HAP-1 (cell line): ENCODE measurements around the gene RTL3.
"Not testable (repeated sequence)": the region's sequence is repeated elsewhere in the genome, so short reads cannot be mapped to it uniquely, and the experiment has no call there.

Experiments
- DNase-seq, 2 experiments: peaks; one replicate each; pipeline ENCODE4 v3.0.0-alpha.2; 2016 to 2020; ENCODE audit warnings: low spot score in 2 of 2
- H3K27me3 ChIP-seq: fragments of 250-450 bp; sonication (Bioruptor Pico); 2 replicates; pipeline ENCODE4 v1.5.1; 2020; ENCODE audit warnings: low read depth, mild to moderate bottlenecking, moderate library complexity
- H3K36me3 ChIP-seq: fragments of 250-450 bp; sonication (Bioruptor Pico); replicated peaks from 2 replicates; pipeline ENCODE4 v1.5.1; 2020; ENCODE audit warnings: mild to moderate bottlenecking
- H3K4me1 ChIP-seq: fragments of 250-450 bp; sonication (Bioruptor Pico); 2 replicates; pipeline ENCODE4 v1.5.1; 2020; ENCODE audit warnings: mild to moderate bottlenecking
- H3K4me3 ChIP-seq: fragments of 250-450 bp; sonication (Bioruptor Pico); 2 replicates; pipeline ENCODE4 v1.5.1; 2020; ENCODE audit warnings: mild to moderate bottlenecking, moderate library complexity
- H3K9me3 ChIP-seq: fragments of 250-450 bp; sonication (Bioruptor Pico); 2 replicates; pipeline ENCODE4 v1.5.1; 2020; ENCODE audit warnings: mild to moderate bottlenecking, moderate library complexity
- in situ Hi-C: fragments of 300-500 bp; cut with MboI; formaldehyde crosslinking; loops from 3 replicates; pipeline ENCODE4 v1.14.3; 2020; ENCODE audit warnings: low sequenced_read_pairs, inconsistent platforms, mixed read lengths

Gene RTL3

GRCh38 chrX:78650906-78651437 is 8.2 kb downstream of the RTL3 start:
- Histone ChIP-seq H3K4me1 (no peaks in the 10 kb centered on the region), H3K4me3 (no peak overlapping the region), H3K27me3 (no peaks in the 10 kb centered on the region), H3K9me3 (no peaks in the 10 kb centered on the region), H3K36me3 (no peaks in the 10 kb centered on the region)
- in situ Hi-C loops, result no loop called here
- DNase-seq, result no peak

GRCh38 chrX:78643874-78644273 is 15.3 kb downstream of the RTL3 start:
- Histone ChIP-seq H3K4me1 (no peaks in the 10 kb centered on the region), H3K9me3 (no peaks in the 10 kb centered on the region), H3K4me3 (no peak overlapping the region), H3K27me3 (no peaks in the 10 kb centered on the region), H3K36me3 (no peaks in the 10 kb centered on the region)
- no peak for DNase-seq
- in situ Hi-C loops, result no loop called here

- no peaks in the 10 kb centered on the region for H3K9me3 ChIP-seq
- in situ Hi-C loops, result no loop called here
Observed at GRCh38 chrX:78643096-78643495, 16.0 kb downstream of the RTL3 start.

GRCh38 chrX:78636096-78636495 is 23.0 kb downstream of the RTL3 start:
- H3K36me3 ChIP-seq, H3K4me1 ChIP-seq, DNase-seq, H3K27me3 ChIP-seq, H3K4me3 ChIP-seq, H3K9me3 ChIP-seq, in situ Hi-C loops: not testable (repeated sequence)

More at GRCh38 chrX:78643096-78643495, 16.0 kb downstream of the RTL3 start:
- Histone ChIP-seq H3K36me3 (no peaks in the 10 kb centered on the region), H3K27me3 (no peaks in the 10 kb centered on the region), H3K4me1 (no peaks in the 10 kb centered on the region), H3K4me3 (no peak overlapping the region)
- no peak for DNase-seq

- Histone ChIP-seq H3K9me3 (no peaks in the 10 kb centered on the region; the same call in 1 of the 2 replicates), H3K36me3 (no peaks in the 10 kb centered on the region), H3K27me3 (no peaks in the 10 kb centered on the region), H3K4me1 (no peaks in the 10 kb centered on the region), H3K4me3 (no peak overlapping the region)
- DNase-seq, result no peak
- in situ Hi-C loops, result no loop called here
Observed at GRCh38 chrX:78624962-78625909, 33.9 kb downstream of the RTL3 start.

- no peaks in the 10 kb centered on the region for H3K36me3 ChIP-seq
Observed at GRCh38 chrX:78624426-78624825, 34.7 kb downstream of the RTL3 start.

GRCh38 chrX:78622831-78623230 is 36.3 kb downstream of the RTL3 start:
- no peak for DNase-seq
- H3K9me3 ChIP-seq, result no peaks in the 10 kb centered on the region; the same call in 1 of the 2 replicates
- in situ Hi-C loops, result no loop called here
- no peaks in the 10 kb centered on the region for H3K27me3 ChIP-seq
- H3K36me3 ChIP-seq, result no peaks in the 10 kb centered on the region
- no peaks in the 10 kb centered on the region for H3K4me1 ChIP-seq
- H3K4me3 ChIP-seq, result no peak overlapping the region

More at GRCh38 chrX:78624426-78624825, 34.7 kb downstream of the RTL3 start:
- in situ Hi-C loops, result no loop called here
- Histone ChIP-seq H3K9me3 (no peaks in the 10 kb centered on the region; the same call in 1 of the 2 replicates), H3K4me1 (no peaks in the 10 kb centered on the region), H3K4me3 (no peak overlapping the region), H3K27me3 (no peaks in the 10 kb centered on the region)
- DNase-seq, result no peak

GRCh38 chrX:78619834-78620233 is 39.3 kb downstream of the RTL3 start:
- no peak for DNase-seq
- H3K4me1 ChIP-seq, result no peaks in the 10 kb centered on the region
- no peaks in the 10 kb centered on the region; the same call in 1 of the 2 replicates for H3K9me3 ChIP-seq
- in situ Hi-C loops, result no loop called here
- no peaks in the 10 kb centered on the region for H3K27me3 ChIP-seq
- no peaks in the 10 kb centered on the region for H3K36me3 ChIP-seq
- H3K4me3 ChIP-seq, result no peak overlapping the region

- Histone ChIP-seq H3K9me3 (no peaks in the 10 kb centered on the region; the same call in 1 of the 2 replicates), H3K36me3 (no peaks in the 10 kb centered on the region), H3K27me3 (no peaks in the 10 kb centered on the region), H3K4me1 (no peaks in the 10 kb centered on the region), H3K4me3 (no peak overlapping the region)
- in situ Hi-C loops, result no loop called here
- no peak for DNase-seq
Observed at GRCh38 chrX:78618987-78619386, 40.1 kb downstream of the RTL3 start.

GRCh38 chrX:78614264-78614663 is 44.9 kb downstream of the RTL3 start:
- H3K4me1 ChIP-seq, result no peaks in the 10 kb centered on the region
- DNase-seq, result no peak
- no peaks in the 10 kb centered on the region for H3K36me3 ChIP-seq
- H3K4me3 ChIP-seq, result no peak overlapping the region
- H3K9me3 ChIP-seq, result no peaks in the 10 kb centered on the region
- in situ Hi-C loops, result no loop called here
- H3K27me3 ChIP-seq, result no peaks in the 10 kb centered on the region
